DMS 273 (cell line): ENCODE results near the gene IPP.
"Not testable (repeated sequence)": the region's sequence is repeated elsewhere in the genome, so short reads cannot be mapped to it uniquely, and the experiment has no call there.

Source experiments
- DNase-seq: peaks from one replicate; lab custom pipeline; 2025; ENCODE audit not compliant: unreplicated experiment; lab: John Stamatoyannopoulos, UW

IPP gene

GRCh38 chr1:45746922-45747321 lies 3.5 kb downstream of the IPP start:
- DNase-seq: no peak

GRCh38 chr1:45739641-45740156 lies 10.8 kb downstream of the IPP start:
- not testable (repeated sequence) for DNase-seq

GRCh38 chr1:45739137-45739536 lies 11.3 kb downstream of the IPP start:
- no peak for DNase-seq

- DNase-seq: no peak
Measured at GRCh38 chr1:45730780-45731319, 19.6 kb downstream of the IPP start.

GRCh38 chr1:45730075-45730779 lies 20.2 kb downstream of the IPP start:
- no peak for DNase-seq

- not testable (repeated sequence) for DNase-seq
Measured at GRCh38 chr1:45726007-45726406, 24.4 kb downstream of the IPP start.

- no peak for DNase-seq
Measured at GRCh38 chr1:45723248-45723930, 27.1 kb downstream of the IPP start.

GRCh38 chr1:45722809-45723208 lies 27.6 kb downstream of the IPP start:
- DNase-seq: no peak

- DNase-seq: no peak
Measured at GRCh38 chr1:45721207-45721606, 29.2 kb downstream of the IPP start.

GRCh38 chr1:45718289-45718688 lies 32.2 kb downstream of the IPP start:
- DNase-seq: no peak

GRCh38 chr1:45717386-45717785 lies 33.1 kb downstream of the IPP start:
- DNase-seq: not testable (repeated sequence)

GRCh38 chr1:45716700-45717099 lies 33.8 kb downstream of the IPP start:
- DNase-seq: no peak

GRCh38 chr1:45713711-45714110 lies 36.7 kb downstream of the IPP start:
- no peak for DNase-seq

GRCh38 chr1:45704637-45705036 lies 45.8 kb downstream of the IPP start:
- DNase-seq: no peak

- DNase-seq: no peak
Measured at GRCh38 chr1:45694823-45695222, 55.6 kb downstream of the IPP start.

- DNase-seq: not testable (repeated sequence)
Measured at GRCh38 chr1:45693811-45694210, 56.6 kb downstream of the IPP start.

GRCh38 chr1:45687754-45688740 lies 62.4 kb downstream of the IPP start, which contains the start of gene TMEM69:
Gene TMEM69, plus strand, starts transcription at chr1:45688181. Its CDS starts 2,888 bp downstream, at chr1:45691069.
- DNase-seq: peak; percentile 94

GRCh38 chr1:45687014-45687753 lies 63.3 kb downstream of the IPP start:
- DNase-seq: peak; percentile 99

GRCh38 chr1:45686288-45687013 lies 64.0 kb downstream of the IPP start, which contains the start of gene GPBP1L1:
Gene GPBP1L1, minus strand, starts transcription at chr1:45686533. Its CDS starts 27,446 bp downstream, at chr1:45659087.
- DNase-seq: peak; percentile 98

- peak; percentile 78 for DNase-seq
Measured at GRCh38 chr1:45686015-45686287, 64.5 kb downstream of the IPP start.
